Ectodermal cell (in vitro differentiated cells): ENCODE results near the gene CPEB2.

Source experiments
- H3K27ac ChIP-seq: 2 replicates; pipeline ENCODE4 v1.7.0; 2013; ENCODE audit warnings: mild to moderate bottlenecking, low read depth, low read length; ENCODE audit not compliant: insufficient read depth, poor library complexity, severe bottlenecking
- H3K27me3 ChIP-seq: 2 replicates; pipeline ENCODE4 v1.7.0; 2013; ENCODE audit warnings: mild to moderate bottlenecking, low read length; ENCODE audit not compliant: insufficient read depth, control insufficient read depth, poor library complexity, severe bottlenecking
- H3K36me3 ChIP-seq: one replicate; pipeline ENCODE4 v1.7.0; 2013; ENCODE audit warnings: low read length; ENCODE audit not compliant: control insufficient read depth, insufficient read depth
- H3K4me1 ChIP-seq: one replicate; pipeline ENCODE4 v1.7.0; 2013; ENCODE audit warnings: low read length; ENCODE audit not compliant: control insufficient read depth, insufficient read depth
- H3K4me3 ChIP-seq: 2 replicates; pipeline ENCODE4 v1.7.0; 2013; ENCODE audit warnings: low read depth, low read length, control low read depth; ENCODE audit not compliant: insufficient read depth
- H3K9me3 ChIP-seq: 2 replicates; pipeline ENCODE4 v1.7.0; 2013; ENCODE audit warnings: mild to moderate bottlenecking, low read length, moderate library complexity; ENCODE audit not compliant: control insufficient read depth
- WGBS, 2 experiments: methylation state at CpG; one replicate each; pipeline ENCODE4 v1.1.7; 2013; ENCODE audit warnings: missing lambda C conversion rate in 2 of 2; 5-methylcytosine and 5-hydroxymethylcytosine counted together

CPEB2 gene

DNA sequence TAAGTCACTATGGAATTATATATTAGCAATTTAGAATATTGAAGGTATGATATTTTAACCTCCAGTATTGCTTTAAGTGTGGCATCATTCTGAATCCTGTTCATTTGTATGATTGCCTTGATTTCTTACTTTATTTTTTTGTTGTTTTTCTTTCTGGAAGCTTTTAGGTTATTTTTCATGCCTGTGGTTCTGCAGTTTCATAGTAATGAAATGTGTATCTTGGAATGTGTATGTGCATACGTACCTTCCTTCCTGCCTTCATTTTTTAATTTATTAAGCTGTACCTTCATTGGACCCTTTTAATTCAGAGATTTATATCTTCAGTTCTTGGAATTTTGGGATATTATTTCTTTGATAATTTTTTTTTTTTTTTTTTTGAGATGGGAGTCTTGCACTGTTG is 22.1 kb downstream of the CPEB2 start:
- no peaks in the 10 kb centered on the region for H3K4me1 ChIP-seq
- no peaks in the 10 kb centered on the region for H3K36me3 ChIP-seq
- WGBS, 2 experiments, result no CpG with 5 or more reads among the region's 1 CpG
- H3K4me3 ChIP-seq, result no peak overlapping the region
- H3K27me3 ChIP-seq, result no peaks in the 10 kb centered on the region
- H3K9me3 ChIP-seq, result no peaks in the 10 kb centered on the region
- no peak overlapping the region for H3K27ac ChIP-seq

DNA sequence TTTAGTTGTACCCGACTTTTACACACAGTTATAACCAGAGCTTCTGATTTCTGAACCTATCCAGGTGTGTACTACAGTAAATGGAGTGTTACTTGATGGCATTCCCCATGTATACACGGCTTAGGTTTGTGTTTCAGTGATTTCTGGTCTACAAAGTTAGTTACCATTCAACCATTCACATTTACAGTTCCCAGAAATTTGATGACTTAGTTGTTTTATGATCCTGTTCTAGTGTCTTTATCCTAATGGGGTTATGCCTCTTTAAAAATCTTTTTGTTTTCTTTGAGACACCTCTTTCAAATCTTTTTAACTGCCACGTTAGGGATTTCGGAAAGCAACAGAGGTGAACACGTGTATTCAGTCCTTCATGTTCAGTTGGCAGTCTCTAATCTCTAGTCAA is 23.4 kb downstream of the CPEB2 start:
- H3K27me3 ChIP-seq, result no peaks in the 10 kb centered on the region
- 95 to 99% methylated on average over 4 to 5 of the region's 5 CpGs for WGBS, 2 experiments

DNA sequence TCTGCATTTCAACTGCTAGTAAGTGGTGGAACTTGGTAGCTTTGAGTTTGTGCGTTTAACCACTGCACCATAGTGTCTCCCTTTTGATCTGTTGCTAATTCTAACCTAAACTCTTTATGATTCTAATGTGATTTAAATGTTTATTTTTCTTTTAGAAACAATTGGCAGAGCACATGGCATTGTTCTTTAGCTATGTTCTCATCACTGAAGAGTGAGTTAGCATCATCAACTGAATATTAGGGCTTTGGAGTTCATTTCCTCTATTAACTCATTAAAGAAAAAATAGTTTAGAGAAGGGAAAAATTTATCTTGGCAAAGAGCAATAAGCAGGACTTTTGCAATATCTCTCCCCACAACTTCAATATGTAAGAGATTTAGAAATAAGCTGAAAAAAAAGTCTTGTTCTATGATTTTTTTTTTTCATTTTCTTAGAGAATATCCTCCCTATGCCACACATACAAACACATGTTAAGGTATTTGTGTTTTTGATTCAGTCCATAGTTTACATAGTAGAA is 25.7 kb downstream of the CPEB2 start:
- 92% methylated on average over 1 of the region's 1 CpG; no CpG with 5 or more reads in 1 of the 2 experiments for WGBS, 2 experiments

More for the DNA sequence above, 23.4 kb downstream of the CPEB2 start:
- Histone ChIP-seq H3K36me3 (no peaks in the 10 kb centered on the region), H3K4me3 (no peak overlapping the region), H3K9me3 (no peaks in the 10 kb centered on the region), H3K4me1 (no peaks in the 10 kb centered on the region), H3K27ac (no peak overlapping the region)

DNA sequence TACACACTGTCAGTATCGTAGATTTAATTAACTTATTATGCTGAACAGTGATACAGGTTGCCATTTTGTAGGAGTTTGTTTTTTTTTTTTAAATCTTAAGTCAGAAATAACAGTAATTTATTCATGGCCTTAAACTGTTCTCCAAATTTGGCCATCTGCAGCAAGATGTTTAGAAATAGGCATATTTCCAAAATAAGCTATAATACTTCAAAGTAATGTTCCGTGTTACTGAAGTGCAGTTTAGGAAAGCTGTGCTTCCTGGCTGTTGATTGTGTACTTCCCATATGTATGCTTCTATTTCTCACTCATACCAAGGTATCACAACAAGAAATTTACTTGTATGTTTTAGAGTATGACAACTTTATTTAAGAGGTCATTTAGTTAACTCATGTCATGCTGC is 28.9 kb downstream of the CPEB2 start:
- Histone ChIP-seq H3K27me3 (no peaks in the 10 kb centered on the region), H3K36me3 (no peaks in the 10 kb centered on the region), H3K4me1 (no peaks in the 10 kb centered on the region), H3K9me3 (no peaks in the 10 kb centered on the region), H3K27ac (no peak overlapping the region), H3K4me3 (no peak overlapping the region)
- WGBS, 2 experiments, result 92 to 100% methylated on average over 1 of the region's 2 CpGs

More for the DNA sequence above, 25.7 kb downstream of the CPEB2 start:
- H3K27ac ChIP-seq, result no peak overlapping the region
- no peaks in the 10 kb centered on the region for H3K36me3 ChIP-seq
- no peaks in the 10 kb centered on the region for H3K9me3 ChIP-seq
- no peaks in the 10 kb centered on the region for H3K4me1 ChIP-seq
- no peaks in the 10 kb centered on the region for H3K27me3 ChIP-seq
- no peak overlapping the region for H3K4me3 ChIP-seq

DNA sequence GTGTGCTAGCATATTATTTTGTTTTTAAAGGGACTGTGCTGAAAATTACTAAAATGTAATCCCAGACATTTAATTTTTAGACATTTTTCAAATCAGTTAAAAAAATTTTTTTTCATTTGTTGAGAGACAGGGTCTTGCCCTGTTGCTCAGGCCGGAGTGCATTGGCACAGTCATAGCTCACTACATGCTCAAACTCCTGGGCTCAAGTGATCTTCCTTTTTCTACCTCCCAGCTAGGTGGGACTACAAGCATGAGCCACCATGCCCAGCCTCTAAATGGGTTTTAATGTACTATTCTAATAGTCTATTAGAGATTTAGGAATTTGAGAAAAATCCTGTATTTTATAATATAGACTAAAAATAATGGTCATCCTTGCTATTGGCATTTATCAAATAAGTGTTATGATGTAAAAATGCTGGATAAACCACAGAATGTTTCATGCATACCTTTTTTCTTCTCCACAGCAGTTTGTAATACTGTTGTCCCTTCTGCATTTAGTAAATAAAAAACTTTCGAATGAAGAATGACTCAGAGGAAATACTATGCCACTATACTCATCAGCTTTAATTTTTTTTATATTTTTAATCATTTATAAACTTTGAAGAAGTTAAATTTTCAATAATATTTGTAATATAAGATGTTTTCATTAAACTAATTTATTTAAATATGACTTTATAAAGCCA is 29.9 kb downstream of the CPEB2 start:
- H3K36me3 ChIP-seq, result no peaks in the 10 kb centered on the region
- no peaks in the 10 kb centered on the region for H3K27me3 ChIP-seq
- no peak overlapping the region for H3K4me3 ChIP-seq
- H3K9me3 ChIP-seq, result no peaks in the 10 kb centered on the region
- no peaks in the 10 kb centered on the region for H3K4me1 ChIP-seq
- WGBS, 2 experiments, result 84 to 96% methylated on average over 1 of the region's 2 CpGs
- no peak overlapping the region for H3K27ac ChIP-seq

DNA sequence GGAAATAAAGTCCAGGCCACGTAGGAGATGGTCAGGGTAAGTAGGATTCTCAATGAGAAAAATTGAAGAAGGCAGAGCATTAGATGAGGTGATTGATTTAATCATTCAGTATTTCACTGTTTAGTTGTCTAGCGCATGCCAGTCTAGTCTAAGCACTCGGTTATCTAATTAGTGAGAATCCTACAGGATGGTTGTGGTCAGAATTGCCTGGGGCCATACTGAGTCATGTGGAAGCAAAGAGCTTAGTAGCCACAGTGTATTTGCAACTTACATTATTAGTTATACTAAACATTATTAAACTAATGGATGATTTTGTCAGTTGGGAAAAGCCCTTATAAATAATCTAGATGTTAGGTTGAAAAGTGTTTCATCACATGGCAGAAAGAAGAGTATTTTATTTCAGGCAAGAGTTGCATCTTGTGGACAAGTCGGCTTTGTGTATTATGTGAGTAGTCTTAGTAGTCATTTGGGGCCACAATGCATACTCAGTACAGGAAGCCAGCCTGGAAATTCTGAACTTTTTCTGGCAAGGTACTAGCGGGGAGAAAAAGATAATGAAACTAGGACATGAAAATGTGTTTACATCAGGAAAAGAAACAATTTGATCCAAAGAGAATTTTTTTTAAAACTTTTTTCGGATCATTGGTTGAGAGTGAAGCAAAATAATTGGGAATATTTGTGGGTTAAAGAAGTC is 31.9 kb downstream of the CPEB2 start:
- H3K4me3 ChIP-seq, result no peak overlapping the region
- no peaks in the 10 kb centered on the region for H3K9me3 ChIP-seq
- H3K27ac ChIP-seq, result no peak overlapping the region
- no peaks in the 10 kb centered on the region for H3K36me3 ChIP-seq
- no peaks in the 10 kb centered on the region for H3K4me1 ChIP-seq
- no peaks in the 10 kb centered on the region for H3K27me3 ChIP-seq
- WGBS, 2 experiments, result 94 to 96% methylated on average over 6 of the region's 6 CpGs

DNA sequence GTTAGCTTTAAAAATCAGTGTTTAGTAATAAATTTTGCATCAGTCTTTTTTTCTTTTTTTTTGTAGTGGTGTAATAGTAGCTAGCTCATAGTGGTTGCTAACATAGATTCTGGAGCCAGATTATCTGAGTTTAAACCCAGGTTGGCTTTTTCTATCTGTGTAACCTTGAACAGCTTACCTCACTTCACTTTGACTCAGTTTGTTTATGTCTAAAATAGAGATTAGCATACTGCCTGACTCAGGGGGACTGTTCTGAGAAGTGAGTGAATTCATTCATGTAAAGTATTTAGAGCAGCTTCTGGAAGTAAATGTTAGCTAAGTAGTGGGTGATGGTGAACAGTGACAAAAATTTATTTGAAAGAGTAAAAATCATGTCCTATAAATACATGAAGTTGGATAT is 32.9 kb downstream of the CPEB2 start:
- Histone ChIP-seq H3K36me3 (no peaks in the 10 kb centered on the region), H3K4me1 (no peaks in the 10 kb centered on the region), H3K27me3 (no peaks in the 10 kb centered on the region), H3K27ac (no peak overlapping the region), H3K9me3 (no peaks in the 10 kb centered on the region), H3K4me3 (no peak overlapping the region)

DNA sequence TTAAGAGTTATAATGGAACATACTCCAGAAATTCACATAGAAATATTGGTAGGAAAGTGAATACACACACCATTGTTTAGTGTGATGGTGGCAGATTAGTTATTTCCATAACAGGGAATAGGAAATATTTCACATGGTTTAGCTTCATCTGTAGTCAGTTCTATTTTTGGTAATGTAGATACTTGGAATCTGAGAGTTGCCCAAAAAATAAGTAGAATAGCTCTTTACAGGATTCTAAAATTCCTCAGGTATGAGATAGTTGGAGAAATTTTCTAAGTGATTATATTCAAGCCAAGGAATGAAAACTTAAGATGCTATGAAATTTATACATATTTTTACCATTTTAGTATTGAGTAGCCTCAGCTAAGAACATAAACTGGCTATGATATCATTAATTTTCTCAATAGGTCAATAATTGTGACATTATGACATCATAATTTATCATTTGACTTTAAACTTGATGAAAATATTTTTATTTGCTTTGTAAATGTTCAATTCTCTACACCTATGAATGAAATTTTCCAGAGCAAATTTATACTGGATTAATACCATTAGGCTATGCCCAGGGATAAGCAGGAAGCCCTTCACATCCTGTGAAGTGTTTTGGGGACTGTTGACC is 35.8 kb downstream of the CPEB2 start:
- Histone ChIP-seq H3K4me3 (no peak overlapping the region), H3K36me3 (no peaks in the 10 kb centered on the region)

DNA sequence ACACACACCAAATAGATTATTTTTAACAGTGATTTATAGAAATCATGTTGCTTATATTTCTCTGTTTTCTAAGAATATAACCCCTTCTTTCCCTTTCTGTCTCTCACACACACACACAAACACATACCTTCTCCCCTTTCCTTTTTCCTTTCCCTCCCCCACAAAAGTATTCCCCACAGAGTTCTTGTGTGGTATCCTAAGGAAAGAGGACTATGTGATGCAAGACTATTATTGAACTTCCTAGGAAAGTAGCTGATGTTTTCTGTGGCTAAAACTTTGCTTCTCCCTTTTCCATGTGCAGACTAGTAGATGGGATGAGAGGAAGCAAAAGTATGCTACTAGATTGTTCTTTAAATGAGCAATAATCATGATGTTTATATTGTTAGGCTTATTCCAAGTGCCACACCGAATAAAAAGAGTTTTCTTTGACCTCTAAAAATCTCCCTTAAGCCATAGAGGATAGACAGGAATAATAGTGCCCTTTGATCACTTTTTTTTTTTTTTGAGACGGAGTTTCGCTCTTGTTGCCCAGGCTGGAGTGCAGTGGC is 38.7 kb downstream of the CPEB2 start:
- WGBS, 2 experiments, result 83 to 92% methylated on average over 2 to 3 of the region's 3 CpGs
- Histone ChIP-seq H3K27me3 (no peaks in the 10 kb centered on the region), H3K4me1 (no peaks in the 10 kb centered on the region), H3K27ac (no peak overlapping the region), H3K9me3 (no peaks in the 10 kb centered on the region), H3K36me3 (no peaks in the 10 kb centered on the region), H3K4me3 (no peak overlapping the region)

More for the DNA sequence above, 35.8 kb downstream of the CPEB2 start:
- no peaks in the 10 kb centered on the region for H3K27me3 ChIP-seq
- H3K4me1 ChIP-seq, result no peaks in the 10 kb centered on the region
- no peaks in the 10 kb centered on the region for H3K9me3 ChIP-seq
- no peak overlapping the region for H3K27ac ChIP-seq

DNA sequence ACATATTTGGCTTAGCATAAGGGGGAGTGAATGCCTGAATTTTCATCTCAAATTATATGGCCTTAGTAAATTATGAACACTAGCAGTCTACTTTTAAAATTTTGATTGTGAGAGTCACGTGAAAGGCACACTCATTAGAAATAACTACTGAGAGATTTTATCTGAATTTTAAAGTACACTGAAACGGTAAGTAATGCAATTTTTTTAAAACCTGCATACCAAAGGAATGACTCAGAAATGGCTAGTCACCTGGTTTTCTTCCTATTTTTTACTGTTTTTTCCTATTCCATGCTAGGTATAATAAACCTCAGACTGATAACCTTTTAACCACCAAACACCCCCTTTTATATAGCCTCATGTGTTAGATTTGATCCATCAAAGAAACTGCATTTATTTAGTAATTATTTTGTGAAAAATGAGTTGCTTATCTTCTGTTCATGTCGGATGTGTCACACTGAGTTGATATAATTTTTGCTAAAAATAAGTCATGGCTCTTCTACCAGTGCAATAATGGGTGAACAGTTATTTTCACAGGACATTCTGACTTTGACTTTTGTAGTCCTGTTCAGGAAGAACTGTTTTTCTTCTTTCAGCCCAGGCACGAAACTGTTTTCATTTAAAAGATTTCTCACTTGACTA is 40.4 kb downstream of the CPEB2 start:
- Histone ChIP-seq H3K4me1 (no peaks in the 10 kb centered on the region), H3K27me3 (no peaks in the 10 kb centered on the region), H3K36me3 (no peaks in the 10 kb centered on the region), H3K4me3 (no peak overlapping the region), H3K9me3 (no peaks in the 10 kb centered on the region), H3K27ac (no peak overlapping the region)
- 85 to 94% methylated on average over 4 of the region's 4 CpGs for WGBS, 2 experiments
